ENCODE measurements around the gene NUP210. TPM values are rescaled to one million over a fixed set of nuclear protein-coding genes. Genes with fewer than 3 reads are reported as not detected.
"Not testable (repeated sequence)": the region's sequence is repeated elsewhere in the genome, so short reads cannot be mapped to it uniquely, and the experiment has no call there.

Gene NUP210
- total RNA-seq, result 19.9 TPM

GRCh38 chr3:13420045-13420830 is at the start of gene NUP210:
Gene NUP210, minus strand, starts transcription at chr3:13420322. Its CDS starts 96 bp downstream, at chr3:13420226.
- no peak for DNase-seq (ENCODE audit: low spot score)

GRCh38 chr3:13466781-13467180 is 46.7 kb upstream of the NUP210 start:
- DNase-seq (ENCODE audit: low spot score), result no peak

GRCh38 chr3:13465236-13465873 is 45.2 kb upstream of the NUP210 start:
- DNase-seq (ENCODE audit: low spot score), result no peak

- no peak for DNase-seq (ENCODE audit: low spot score)
Observed at GRCh38 chr3:13463618-13464400, 43.7 kb upstream of the NUP210 start.

GRCh38 chr3:13462822-13463221 is 42.7 kb upstream of the NUP210 start:
- no peak for DNase-seq (ENCODE audit: low spot score)

- no peak for DNase-seq (ENCODE audit: low spot score)
Observed at GRCh38 chr3:13462125-13462629, 42.1 kb upstream of the NUP210 start.

- no peak for DNase-seq (ENCODE audit: low spot score)
Observed at GRCh38 chr3:13461169-13462124, 41.3 kb upstream of the NUP210 start.

- no peak for DNase-seq (ENCODE audit: low spot score)
Observed at GRCh38 chr3:13460341-13460736, 40.2 kb upstream of the NUP210 start.

GRCh38 chr3:13459605-13460340 is 39.7 kb upstream of the NUP210 start:
- no peak for DNase-seq (ENCODE audit: low spot score)

GRCh38 chr3:13457593-13457992 is 37.5 kb upstream of the NUP210 start:
- DNase-seq (ENCODE audit: low spot score), result no peak

- DNase-seq (ENCODE audit: low spot score), result no peak
Observed at GRCh38 chr3:13455644-13456043, 35.5 kb upstream of the NUP210 start.

- peak; percentile 56 for DNase-seq (ENCODE audit: low spot score)
Observed at GRCh38 chr3:13452490-13453335, 32.6 kb upstream of the NUP210 start.

GRCh38 chr3:13451301-13451673 is 31.2 kb upstream of the NUP210 start:
- DNase-seq (ENCODE audit: low spot score), result no peak

- not testable (repeated sequence) for DNase-seq (ENCODE audit: low spot score)
Observed at GRCh38 chr3:13442882-13443281, 22.8 kb upstream of the NUP210 start.

- no peak for DNase-seq (ENCODE audit: low spot score)
Observed at GRCh38 chr3:13440204-13440817, 20.2 kb upstream of the NUP210 start.

GRCh38 chr3:13436213-13436612 is 16.1 kb upstream of the NUP210 start:
- not testable (repeated sequence) for DNase-seq (ENCODE audit: low spot score)

GRCh38 chr3:13433912-13434311 is 13.8 kb upstream of the NUP210 start:
- DNase-seq (ENCODE audit: low spot score), result no peak

GRCh38 chr3:13432093-13432492 is 12.0 kb upstream of the NUP210 start:
- no peak for DNase-seq (ENCODE audit: low spot score)

- DNase-seq (ENCODE audit: low spot score), result not testable (repeated sequence)
Observed at GRCh38 chr3:13430411-13430875, 10.3 kb upstream of the NUP210 start.

Measured in ureter (tissue), 1 donor.